ENCODE results near the gene PLXNA2.
A peak's percentile ranks its signal among the peaks of the same experiment; 100 is the strongest.

The PLXNA2 gene

DNA sequence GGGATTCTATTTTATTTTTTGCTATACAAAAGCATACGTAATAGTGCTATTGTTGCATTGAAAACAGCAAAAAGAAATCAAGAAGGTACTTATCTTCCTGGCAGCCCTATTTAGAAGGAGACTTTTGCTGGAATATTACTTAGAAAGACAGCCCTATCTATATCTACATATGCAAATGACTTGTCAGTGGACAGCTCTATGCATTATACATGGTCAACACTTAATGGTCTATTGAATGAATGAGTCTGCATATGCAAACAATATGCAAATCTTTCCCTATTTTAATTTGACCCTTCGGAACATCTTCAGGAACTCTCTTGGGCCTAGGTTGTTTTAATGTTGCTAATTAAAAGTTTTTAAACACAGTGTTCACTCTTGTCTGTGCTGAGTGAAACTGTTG is 110.8 kb downstream of the PLXNA2 start:
- Histone ChIP-seq H3K14ac (ENCODE audit: low read length) (no peak overlapping the region), H3K18ac (ENCODE audit: low read length) (no peak overlapping the region)

DNA sequence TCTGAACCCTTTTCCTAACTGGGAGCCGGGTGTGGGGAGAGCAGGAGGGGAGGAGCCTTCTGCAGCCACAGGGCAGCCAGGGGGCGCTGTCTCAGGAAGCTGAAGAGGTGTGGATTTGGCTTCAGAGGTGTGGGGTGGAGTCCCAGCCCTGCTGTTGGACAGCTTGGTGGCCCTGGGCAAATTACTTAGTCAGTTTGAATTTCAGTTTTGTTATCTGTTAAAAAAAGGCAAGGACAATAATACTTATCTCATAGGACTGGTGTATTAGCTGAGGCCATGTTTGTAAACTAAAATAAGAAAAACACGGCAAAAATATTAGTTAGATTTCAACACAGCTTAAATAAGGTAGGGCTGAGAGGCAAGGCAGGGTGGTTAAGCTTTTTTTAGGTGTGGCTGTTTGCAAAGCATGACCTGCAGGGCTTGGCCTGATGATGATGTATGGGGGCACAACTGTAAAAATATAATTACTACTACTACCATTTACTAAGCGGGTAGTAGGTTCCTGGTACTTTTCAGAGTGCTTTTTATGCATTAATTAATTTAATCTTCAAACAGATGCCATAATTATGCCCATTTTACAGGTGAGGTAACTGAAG is 111.8 kb downstream of the PLXNA2 start:
- Histone ChIP-seq H2BK12ac (ENCODE audit: low read length) (no peak overlapping the region), H3K18ac (ENCODE audit: low read length) (no peak overlapping the region), H4K91ac (ENCODE audit: low read depth, low read length, poor library complexity) (no peak overlapping the region), H2BK5ac (ENCODE audit: low read length) (no peak overlapping the region), H3K4me3 (ENCODE audit: low read length in 2 of 2) (no peak overlapping the region), H2AK5ac (ENCODE audit: low read depth, low read length) (no peak overlapping the region), H2AFZ (ENCODE audit: low read length) (peak overlapping the region; percentile 41), H2BK120ac (ENCODE audit: low read depth, low read length) (no peak overlapping the region), H3K27me3 (ENCODE audit: control insufficient read depth in 3 of 3, insufficient read depth in 3 of 3, low read depth in 1 of 3, low read length in 3 of 3) (no peaks in the 10 kb centered on the region), H3K36me3 (replicated peaks in 1 of 2; ENCODE audit: control insufficient read depth in 2 of 2, insufficient read depth in 2 of 2, low read length in 2 of 2) (no peaks in the 10 kb centered on the region), H2BK15ac (ENCODE audit: low read length) (no peak overlapping the region), H3K9ac (ENCODE audit: low read depth, low read length, poor library complexity) (no peak overlapping the region), H3K79me1 (ENCODE audit: low read depth, low read length) (no peaks in the 10 kb centered on the region), H4K8ac (ENCODE audit: low read depth, low read length) (no peak overlapping the region), H3K4ac (ENCODE audit: low read length) (no peak overlapping the region), H3K9me3 (replicated peaks in 1 of 2; ENCODE audit: control insufficient read depth in 2 of 2, insufficient read depth in 1 of 2, low read depth in 1 of 2, low read length in 2 of 2) (no peaks in the 10 kb centered on the region), H3K23ac (ENCODE audit: low read depth, low read length, poor library complexity) (no peak overlapping the region), H3K14ac (ENCODE audit: low read length) (no peak overlapping the region), H3K4me1 (ENCODE audit: control insufficient read depth in 2 of 2, insufficient read depth in 1 of 2, low read depth in 1 of 2, low read length in 2 of 2) (peaks cover 5 to 16% of the 10 kb centered on the region in 2 donors), H3K27ac (replicated peaks; ENCODE audit: low read length) (no peak overlapping the region), H3K4me2 (ENCODE audit: insufficient read depth, low read length, poor library complexity, severe bottlenecking) (no peak overlapping the region)
- no CpG with 5 or more reads among the region's 4 CpGs for WGBS, 2 donors (ENCODE audit: extremely low coverage in 2 of 2, insufficient read length in 2 of 2, insufficient replicate concordance in 1 of 2)
- peak; percentile 70 for DNase-seq (ENCODE audit: low spot score)

More for the DNA sequence above, 110.8 kb downstream of the PLXNA2 start:
- no peaks in the 10 kb centered on the region for H3K27me3 ChIP-seq (ENCODE audit: control insufficient read depth in 3 of 3, insufficient read depth in 3 of 3, low read depth in 1 of 3, low read length in 3 of 3)
- no peak overlapping the region for H3K23ac ChIP-seq (ENCODE audit: low read depth, low read length, poor library complexity)
- H3K36me3 ChIP-seq (replicated peaks in 1 of 2; ENCODE audit: control insufficient read depth in 2 of 2, insufficient read depth in 2 of 2, low read length in 2 of 2), result no peaks in the 10 kb centered on the region
- no peak overlapping the region for H3K9ac ChIP-seq (ENCODE audit: low read depth, low read length, poor library complexity)
- no peak overlapping the region for H2AK5ac ChIP-seq (ENCODE audit: low read depth, low read length)
- H3K4ac ChIP-seq (ENCODE audit: low read length), result no peak overlapping the region
- no CpG with 5 or more reads among the region's 2 CpGs for WGBS, 2 donors (ENCODE audit: extremely low coverage in 2 of 2, insufficient read length in 2 of 2, insufficient replicate concordance in 1 of 2)
- no peak overlapping the region for H2BK12ac ChIP-seq (ENCODE audit: low read length)
- peaks cover 0 to 11% of the 10 kb centered on the region in 2 donors for H3K4me1 ChIP-seq (ENCODE audit: control insufficient read depth in 2 of 2, insufficient read depth in 1 of 2, low read depth in 1 of 2, low read length in 2 of 2)
- H4K91ac ChIP-seq (ENCODE audit: low read depth, low read length, poor library complexity), result no peak overlapping the region
- no peak overlapping the region for H3K4me2 ChIP-seq (ENCODE audit: insufficient read depth, low read length, poor library complexity, severe bottlenecking)
- no peak overlapping the region for H3K4me3 ChIP-seq (ENCODE audit: low read length in 2 of 2)
- H2BK5ac ChIP-seq (ENCODE audit: low read length), result no peak overlapping the region
- DNase-seq (ENCODE audit: low spot score), result no peak
- H2BK120ac ChIP-seq (ENCODE audit: low read depth, low read length), result no peak overlapping the region
- H4K8ac ChIP-seq (ENCODE audit: low read depth, low read length), result no peak overlapping the region
- no peak overlapping the region for H2BK15ac ChIP-seq (ENCODE audit: low read length)
- no peaks in the 10 kb centered on the region for H3K9me3 ChIP-seq (replicated peaks in 1 of 2; ENCODE audit: control insufficient read depth in 2 of 2, insufficient read depth in 1 of 2, low read depth in 1 of 2, low read length in 2 of 2)
- H2AFZ ChIP-seq (ENCODE audit: low read length), result no peak overlapping the region
- H3K79me1 ChIP-seq (ENCODE audit: low read depth, low read length), result no peaks in the 10 kb centered on the region
- no peak overlapping the region for H3K27ac ChIP-seq (replicated peaks; ENCODE audit: low read length)

DNA sequence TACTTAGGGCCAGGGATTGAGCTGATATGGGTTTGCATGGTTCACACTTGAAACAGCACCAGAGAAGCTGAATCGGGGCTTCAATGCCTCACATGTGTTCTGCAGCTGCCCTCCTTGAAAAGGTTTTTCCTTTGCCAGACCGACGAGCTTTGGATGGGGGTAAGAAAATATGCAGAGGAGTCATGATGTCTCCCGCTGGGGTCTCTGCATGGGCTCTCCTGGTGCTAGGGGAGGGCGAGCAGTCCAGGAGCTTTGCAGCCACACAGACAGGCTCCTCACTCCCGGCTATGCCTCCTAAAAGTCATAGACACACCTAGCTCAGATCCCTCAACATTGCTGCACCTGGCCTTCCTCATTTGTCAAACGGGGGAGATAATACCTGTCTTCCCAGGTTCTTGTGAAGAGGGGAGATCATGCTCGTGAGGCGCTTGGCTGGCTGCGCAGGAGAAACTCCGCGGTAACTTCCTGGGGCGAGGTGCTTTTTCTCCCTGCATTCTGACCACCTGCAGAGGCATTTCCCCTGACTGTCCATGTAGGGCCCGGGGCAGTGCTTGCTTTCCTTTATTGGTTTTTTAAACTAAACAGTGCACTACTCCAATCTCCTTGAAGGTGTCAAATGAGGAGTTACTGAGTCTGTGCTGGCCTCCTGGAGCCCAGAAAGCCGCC is 112.4 kb downstream of the PLXNA2 start:
- Histone ChIP-seq H2BK5ac (ENCODE audit: low read length) (no peak overlapping the region), H3K4me2 (ENCODE audit: insufficient read depth, low read length, poor library complexity, severe bottlenecking) (no peak overlapping the region), H3K14ac (ENCODE audit: low read length) (no peak overlapping the region), H3K79me1 (ENCODE audit: low read depth, low read length) (no peaks in the 10 kb centered on the region), H3K9ac (ENCODE audit: low read depth, low read length, poor library complexity) (no peak overlapping the region), H3K9me3 (replicated peaks in 1 of 2; ENCODE audit: control insufficient read depth in 2 of 2, insufficient read depth in 1 of 2, low read depth in 1 of 2, low read length in 2 of 2) (no peaks in the 10 kb centered on the region), H4K91ac (ENCODE audit: low read depth, low read length, poor library complexity) (no peak overlapping the region), H3K36me3 (replicated peaks in 1 of 2; ENCODE audit: control insufficient read depth in 2 of 2, insufficient read depth in 2 of 2, low read length in 2 of 2) (no peaks in the 10 kb centered on the region), H2BK12ac (ENCODE audit: low read length) (no peak overlapping the region), H3K4ac (ENCODE audit: low read length) (no peak overlapping the region), H3K23ac (ENCODE audit: low read depth, low read length, poor library complexity) (no peak overlapping the region), H2BK15ac (ENCODE audit: low read length) (no peak overlapping the region), H4K8ac (ENCODE audit: low read depth, low read length) (no peak overlapping the region), H3K4me3 (ENCODE audit: low read length in 2 of 2) (no peak overlapping the region), H2AFZ (ENCODE audit: low read length) (peak overlapping the region; percentile 41), H2BK120ac (ENCODE audit: low read depth, low read length) (no peak overlapping the region), H3K27me3 (ENCODE audit: control insufficient read depth in 3 of 3, insufficient read depth in 3 of 3, low read depth in 1 of 3, low read length in 3 of 3) (no peaks in the 10 kb centered on the region), H3K18ac (ENCODE audit: low read length) (no peak overlapping the region), H3K27ac (replicated peaks; ENCODE audit: low read length) (no peak overlapping the region), H3K4me1 (ENCODE audit: control insufficient read depth in 2 of 2, insufficient read depth in 1 of 2, low read depth in 1 of 2, low read length in 2 of 2) (peaks cover 5 to 16% of the 10 kb centered on the region in 2 donors), H2AK5ac (ENCODE audit: low read depth, low read length) (no peak overlapping the region)
- no peak for DNase-seq (ENCODE audit: low spot score)
- WGBS, 2 donors (ENCODE audit: extremely low coverage in 2 of 2, insufficient read length in 2 of 2, insufficient replicate concordance in 1 of 2), result no CpG with 5 or more reads among the region's 15 CpGs

DNA sequence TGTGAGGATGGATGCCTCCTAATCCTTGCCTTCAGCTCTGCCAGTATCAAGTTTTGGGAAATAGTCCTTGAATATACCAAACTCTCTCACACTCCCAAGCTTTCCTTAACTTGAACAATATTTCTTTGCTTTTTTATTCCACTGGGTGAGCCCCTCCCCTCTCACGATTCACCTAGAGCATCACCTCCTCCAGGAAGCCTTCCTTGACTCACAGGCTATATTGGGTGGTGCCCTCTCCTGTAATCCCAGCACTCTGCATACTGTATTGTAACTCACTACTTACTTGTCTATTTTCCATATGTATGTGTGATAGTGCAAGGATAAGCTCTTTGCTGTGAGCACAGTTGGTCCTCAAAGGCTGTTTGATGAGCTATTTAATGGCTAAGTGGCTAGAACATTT is 114.7 kb downstream of the PLXNA2 start:
- WGBS, 2 donors (ENCODE audit: extremely low coverage in 2 of 2, insufficient read length in 2 of 2, insufficient replicate concordance in 1 of 2), result no CpG with 5 or more reads among the region's 1 CpG
- H3K9ac ChIP-seq (ENCODE audit: low read depth, low read length, poor library complexity), result no peak overlapping the region
- H3K27ac ChIP-seq (replicated peaks; ENCODE audit: low read length), result no peak overlapping the region
- no peak overlapping the region for H3K18ac ChIP-seq (ENCODE audit: low read length)
- no peaks in the 10 kb centered on the region for H3K27me3 ChIP-seq (ENCODE audit: control insufficient read depth in 3 of 3, insufficient read depth in 3 of 3, low read depth in 1 of 3, low read length in 3 of 3)
- H2BK15ac ChIP-seq (ENCODE audit: low read length), result no peak overlapping the region
- H3K14ac ChIP-seq (ENCODE audit: low read length), result no peak overlapping the region
- no peak overlapping the region for H2BK5ac ChIP-seq (ENCODE audit: low read length)
- DNase-seq (ENCODE audit: low spot score), result no peak
- H2BK12ac ChIP-seq (ENCODE audit: low read length), result no peak overlapping the region
- no peaks in the 10 kb centered on the region for H3K9me3 ChIP-seq (replicated peaks in 1 of 2; ENCODE audit: control insufficient read depth in 2 of 2, insufficient read depth in 1 of 2, low read depth in 1 of 2, low read length in 2 of 2)
- H2AK5ac ChIP-seq (ENCODE audit: low read depth, low read length), result no peak overlapping the region
- H2AFZ ChIP-seq (ENCODE audit: low read length), result no peak overlapping the region
- peaks cover 5 to 13% of the 10 kb centered on the region in 2 donors for H3K4me1 ChIP-seq (ENCODE audit: control insufficient read depth in 2 of 2, insufficient read depth in 1 of 2, low read depth in 1 of 2, low read length in 2 of 2)
- no peak overlapping the region for H4K8ac ChIP-seq (ENCODE audit: low read depth, low read length)
- no peak overlapping the region for H4K91ac ChIP-seq (ENCODE audit: low read depth, low read length, poor library complexity)
- H3K4me3 ChIP-seq (ENCODE audit: low read length in 2 of 2), result no peak overlapping the region
- no peaks in the 10 kb centered on the region for H3K79me1 ChIP-seq (ENCODE audit: low read depth, low read length)
- H3K4ac ChIP-seq (ENCODE audit: low read length), result no peak overlapping the region
- no peak overlapping the region for H3K23ac ChIP-seq (ENCODE audit: low read depth, low read length, poor library complexity)
- H2BK120ac ChIP-seq (ENCODE audit: low read depth, low read length), result no peak overlapping the region
- H3K36me3 ChIP-seq (replicated peaks in 1 of 2; ENCODE audit: control insufficient read depth in 2 of 2, insufficient read depth in 2 of 2, low read length in 2 of 2), result no peaks in the 10 kb centered on the region
- no peak overlapping the region for H3K4me2 ChIP-seq (ENCODE audit: insufficient read depth, low read length, poor library complexity, severe bottlenecking)

Data from neuronal stem cell (in vitro differentiated cells).